ENCODE results near the gene CD200.

The CD200 gene

DNA sequence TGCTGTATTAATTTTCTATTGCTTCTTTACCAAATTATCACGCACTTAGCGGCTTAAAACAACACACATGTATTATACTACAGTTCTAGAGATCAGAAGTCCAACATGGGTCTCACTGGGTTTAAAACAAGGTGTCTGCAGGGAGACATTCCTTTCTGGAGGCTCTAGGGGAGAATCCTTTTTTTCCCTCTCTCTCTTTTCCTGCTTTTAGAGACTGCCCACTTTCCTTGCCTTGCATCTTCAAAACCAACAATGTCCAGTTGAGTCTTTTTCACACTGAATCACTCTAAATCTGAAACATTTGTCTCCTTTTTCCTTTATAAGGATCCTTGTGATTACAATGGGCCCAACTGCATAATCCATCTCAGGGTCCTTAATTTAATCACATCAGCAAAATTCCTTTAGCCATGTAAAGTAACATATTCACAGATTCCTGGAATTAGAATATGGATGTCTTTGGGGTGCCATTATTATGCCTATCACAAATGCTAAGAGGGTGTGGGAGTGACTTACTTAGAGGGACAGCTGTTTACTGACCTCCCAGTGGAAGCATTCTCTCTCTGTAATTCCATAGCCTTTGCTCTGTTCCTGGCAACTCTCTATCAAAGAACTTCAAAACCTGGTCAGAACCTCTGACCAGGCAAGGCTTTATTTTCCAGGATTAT, 21.8 kb downstream of the CD200 start:
- no peaks in the 10 kb centered on the region for H3K27me3 ChIP-seq (replicated peaks; ENCODE audit: control insufficient read depth, insufficient read depth, low read length)
- TF ChIP-seq, protein P1, sequence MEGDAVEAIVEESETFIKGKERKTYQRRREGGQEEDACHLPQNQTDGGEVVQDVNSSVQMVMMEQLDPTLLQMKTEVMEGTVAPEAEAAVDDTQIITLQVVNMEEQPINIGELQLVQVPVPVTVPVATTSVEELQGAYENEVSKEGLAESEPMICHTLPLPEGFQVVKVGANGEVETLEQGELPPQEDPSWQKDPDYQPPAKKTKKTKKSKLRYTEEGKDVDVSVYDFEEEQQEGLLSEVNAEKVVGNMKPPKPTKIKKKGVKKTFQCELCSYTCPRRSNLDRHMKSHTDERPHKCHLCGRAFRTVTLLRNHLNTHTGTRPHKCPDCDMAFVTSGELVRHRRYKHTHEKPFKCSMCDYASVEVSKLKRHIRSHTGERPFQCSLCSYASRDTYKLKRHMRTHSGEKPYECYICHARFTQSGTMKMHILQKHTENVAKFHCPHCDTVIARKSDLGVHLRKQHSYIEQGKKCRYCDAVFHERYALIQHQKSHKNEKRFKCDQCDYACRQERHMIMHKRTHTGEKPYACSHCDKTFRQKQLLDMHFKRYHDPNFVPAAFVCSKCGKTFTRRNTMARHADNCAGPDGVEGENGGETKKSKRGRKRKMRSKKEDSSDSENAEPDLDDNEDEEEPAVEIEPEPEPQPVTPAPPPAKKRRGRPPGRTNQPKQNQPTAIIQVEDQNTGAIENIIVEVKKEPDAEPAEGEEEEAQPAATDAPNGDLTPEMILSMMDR (IDR thresholded peaks at IDR 0.05; ENCODE audit: insufficient read depth, low read length, poor library complexity, severe bottlenecking), result no peak
- DNase-seq (ENCODE audit: extremely low read depth, insufficient read length), result no peak
- peaks cover 1% of the 10 kb centered on the region; the same call in 1 of the 2 replicates for H3K36me3 ChIP-seq (ENCODE audit: control insufficient read depth, insufficient read depth, low read length)
- H3K4me3 ChIP-seq (replicated peaks; ENCODE audit: low read depth, low read length), result no peak overlapping the region

DNA sequence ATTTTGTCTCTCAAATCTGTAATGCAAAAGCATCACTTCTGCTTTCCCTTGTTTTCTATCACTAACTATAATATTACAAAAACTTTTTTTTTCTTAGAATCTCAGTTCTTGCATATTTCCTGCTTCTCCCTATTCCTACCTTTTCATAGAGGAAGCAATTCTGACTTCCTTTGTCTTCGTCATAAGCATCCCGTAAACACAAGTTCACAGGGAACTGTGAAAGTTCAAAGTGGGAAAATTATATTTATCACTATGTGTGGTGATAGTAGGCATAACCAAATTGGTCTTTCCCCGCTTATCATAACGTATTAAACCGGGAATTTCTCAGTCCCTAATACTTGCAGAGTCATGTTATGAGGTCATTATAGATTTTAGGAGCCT, 22.3 kb downstream of the CD200 start:
- DNase-seq (ENCODE audit: extremely low read depth, insufficient read length), result no peak
- Histone ChIP-seq H3K36me3 (ENCODE audit: control insufficient read depth, insufficient read depth, low read length) (peaks cover 1% of the 10 kb centered on the region; the same call in 1 of the 2 replicates), H3K4me3 (replicated peaks; ENCODE audit: low read depth, low read length) (no peak overlapping the region), H3K27me3 (replicated peaks; ENCODE audit: control insufficient read depth, insufficient read depth, low read length) (no peaks in the 10 kb centered on the region)
- TF ChIP-seq, protein P1 (IDR thresholded peaks at IDR 0.05; ENCODE audit: insufficient read depth, low read length, poor library complexity, severe bottlenecking), result no peak

DNA sequence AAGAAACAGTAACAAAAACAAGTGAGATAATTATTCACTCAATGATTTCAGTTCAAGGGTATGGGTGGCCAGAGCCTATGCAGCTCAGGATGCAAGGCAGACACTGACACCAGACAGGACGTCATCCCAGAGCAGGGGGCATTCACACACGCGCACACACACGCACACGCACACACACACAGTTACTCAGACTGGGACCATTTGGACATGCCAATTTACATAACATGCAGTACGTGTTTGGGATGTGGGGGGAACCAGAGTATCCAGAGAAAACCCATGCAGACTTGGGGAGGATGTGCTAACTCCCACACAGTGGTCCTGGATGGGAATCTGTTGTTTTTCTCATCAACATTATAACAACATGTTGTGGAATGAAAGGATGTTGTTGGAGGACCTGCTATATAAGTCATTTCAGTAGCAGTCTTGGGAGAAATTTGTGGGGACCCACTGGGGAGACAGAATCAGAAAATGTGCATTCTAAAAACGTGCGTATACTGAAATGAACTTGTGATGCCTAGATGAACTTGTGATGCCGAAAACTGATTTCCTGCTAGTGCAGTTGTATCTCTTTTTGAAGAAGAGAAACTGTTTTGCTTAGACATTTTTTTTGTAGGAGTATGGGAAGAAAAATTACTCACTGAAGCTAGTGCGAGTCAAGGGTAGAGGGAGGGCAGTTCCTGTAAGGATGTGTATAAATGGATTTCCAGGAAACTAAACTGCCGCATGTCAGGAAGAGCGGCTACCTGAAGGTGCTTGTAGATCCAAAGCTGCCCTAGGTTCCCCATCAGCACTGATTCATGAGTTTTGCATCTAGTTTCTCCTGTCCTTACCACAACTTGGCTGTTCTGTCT, 25.2 kb downstream of the CD200 start:
- TF ChIP-seq, protein P1 (IDR thresholded peaks at IDR 0.05; ENCODE audit: insufficient read depth, low read length, poor library complexity, severe bottlenecking), result no peak
- Histone ChIP-seq H3K27me3 (replicated peaks; ENCODE audit: control insufficient read depth, insufficient read depth, low read length) (no peaks in the 10 kb centered on the region), H3K36me3 (ENCODE audit: control insufficient read depth, insufficient read depth, low read length) (peaks cover 4% of the 10 kb centered on the region), H3K4me3 (replicated peaks; ENCODE audit: low read depth, low read length) (no peak overlapping the region; the same call in 1 of the 2 replicates)
- DNase-seq (ENCODE audit: extremely low read depth, insufficient read length), result no peak

DNA sequence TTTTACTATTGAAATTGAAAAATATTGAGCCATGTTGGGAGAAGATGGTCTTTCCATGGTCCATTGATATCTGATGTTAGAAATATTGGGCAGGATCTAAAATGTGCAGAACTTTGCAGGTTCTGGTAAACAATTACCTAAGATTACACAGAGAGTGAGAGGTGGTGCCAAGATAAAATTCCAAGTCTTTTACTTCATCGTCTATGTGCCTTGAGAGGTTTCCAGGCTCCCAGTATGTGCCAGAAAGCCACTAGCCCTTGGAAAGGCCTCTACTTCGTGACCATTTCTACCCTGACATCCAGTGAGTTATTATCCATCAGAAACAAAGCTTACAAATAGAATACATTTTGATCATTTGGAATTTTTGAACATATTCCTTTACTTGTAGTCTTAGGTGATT, 27.6 kb downstream of the CD200 start:
- Histone ChIP-seq H3K36me3 (ENCODE audit: control insufficient read depth, insufficient read depth, low read length) (peaks cover 4% of the 10 kb centered on the region), H3K27me3 (replicated peaks; ENCODE audit: control insufficient read depth, insufficient read depth, low read length) (no peaks in the 10 kb centered on the region), H3K4me3 (replicated peaks; ENCODE audit: low read depth, low read length) (no peak overlapping the region)
- TF ChIP-seq, protein P1 (IDR thresholded peaks at IDR 0.05; ENCODE audit: insufficient read depth, low read length, poor library complexity, severe bottlenecking), result no peak
- no peak for DNase-seq (ENCODE audit: extremely low read depth, insufficient read length)

DNA sequence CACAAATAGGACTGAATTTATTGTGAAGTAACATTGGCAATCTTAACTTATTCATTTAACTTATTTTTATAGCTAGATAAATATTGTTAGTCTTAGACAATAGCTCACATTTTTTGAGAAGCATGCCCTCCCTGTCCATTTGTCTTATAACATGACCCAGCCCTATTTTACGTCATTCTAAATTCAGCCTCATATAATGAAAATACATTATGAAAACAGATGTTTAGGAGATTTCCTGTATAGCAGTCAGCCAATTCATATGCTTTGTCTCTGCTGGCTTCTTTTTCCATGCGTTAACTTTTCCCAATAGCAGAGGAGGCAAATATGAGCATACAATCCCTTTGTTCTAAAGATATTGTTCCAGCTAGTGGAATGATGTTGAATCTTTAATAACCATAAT, 29.3 kb downstream of the CD200 start:
- TF ChIP-seq, protein P1 (IDR thresholded peaks at IDR 0.05; ENCODE audit: insufficient read depth, low read length, poor library complexity, severe bottlenecking), result no peak
- peaks cover 4% of the 10 kb centered on the region for H3K36me3 ChIP-seq (ENCODE audit: control insufficient read depth, insufficient read depth, low read length)
- DNase-seq (ENCODE audit: extremely low read depth, insufficient read length), result no peak
- no peaks in the 10 kb centered on the region for H3K27me3 ChIP-seq (replicated peaks; ENCODE audit: control insufficient read depth, insufficient read depth, low read length)
- H3K4me3 ChIP-seq (replicated peaks; ENCODE audit: low read depth, low read length), result no peak overlapping the region

Data from GM06990 (cell line).